Measurements from ENCODE around the gene NFKBIE. TPM values are rescaled to one million over a fixed set of nuclear protein-coding genes. Genes with fewer than 3 reads are reported as not detected.

NFKBIE gene
- total and polyA plus RNA-seq, 2 experiments from 2014 or later: 14.6 to 25.9 TPM

GRCh38 chr6:44217332-44218143, 47.8 kb downstream of the NFKBIE start:
- Histone ChIP-seq H3K27me3 (ENCODE audit: insufficient read depth) (no peaks in the 10 kb centered on the region), H4K20me1 (replicated peaks; ENCODE audit: insufficient read depth) (no peaks in the 10 kb centered on the region), H2AFZ (no peak overlapping the region), H3K79me2 (replicated peaks; ENCODE audit: insufficient read depth) (0 out of 2 replicates have a peak, but pooled peaks cover 5% of the 10 kb centered on the region), H3K4me3 (peak overlapping the region; percentile 61), H3K27ac (ENCODE audit: low read depth) (peak overlapping the region; percentile 100; the same call in 1 of the 2 replicates), H3K36me3 (ENCODE audit: insufficient read depth) (no peaks in the 10 kb centered on the region), H3K4me1 (ENCODE audit: insufficient read depth) (peaks cover 43% of the 10 kb centered on the region), H3K4me2 (peak overlapping the region; percentile 89), H3K9me2 (ENCODE audit: insufficient read depth) (no peaks in the 10 kb centered on the region), H3F3A (replicated peaks; ENCODE audit: low read depth) (peaks cover 35% of the 10 kb centered on the region)
- Mint-ChIP-seq H3K27me3 (ENCODE audit: insufficient read depth, low read depth, poor library complexity) (peaks cover 13% of the 10 kb centered on the region), H3K4me1 (peaks cover 48% of the 10 kb centered on the region), H3K27ac (peak overlapping the region; percentile 99), H3K9me3 (no peaks in the 10 kb centered on the region), H3K36me3 (ENCODE audit: low read depth) (peaks cover 3% of the 10 kb centered on the region; the same call in 1 of the 3 replicates), H3K4me3 (peak overlapping the region; percentile 82)
- ATAC-seq (peak; percentile 10), DNase-seq (ENCODE audit: low spot score) (peak; percentile 56)
- no peak for TF ChIP-seq EZH2phosphoT487 (IDR thresholded peaks at IDR 0.05; ENCODE audit: unreplicated experiment)
- no peak for TF ChIP-seq STAT1 (IDR thresholded peaks at IDR 0.05; ENCODE audit: unreplicated experiment)
- no peak for TF ChIP-seq EZH2 (IDR thresholded peaks at IDR 0.05; ENCODE audit: low read depth, unreplicated experiment)
- no peak for TF ChIP-seq POLR2AphosphoS5 (IDR thresholded peaks at IDR 0.05; ENCODE audit: low read depth)
- TF ChIP-seq NANOG (IDR thresholded peaks at IDR 0.05; ENCODE audit: borderline replicate concordance): no peak
- TF ChIP-seq ZNF114 (CRISPR knock-in tag; IDR thresholded peaks at IDR 0.05): no peak
- TF ChIP-seq REST (IDR thresholded peaks at IDR 0.05; ENCODE audit: unreplicated experiment): no peak

GRCh38 chr6:44216677-44217331, 48.5 kb downstream of the NFKBIE start, which contains the start of gene MYMX:
TSS of gene MYMX (plus strand) at chr6:44216926. CDS start at chr6:44217472, 546 bp downstream.
- Histone ChIP-seq H3K9me2 (ENCODE audit: insufficient read depth) (no peaks in the 10 kb centered on the region), H3K4me2 (peak within 1 kb of the TSS; percentile 89), H4K20me1 (replicated peaks; ENCODE audit: insufficient read depth) (no peaks in the 10 kb centered on the region), H3F3A (replicated peaks; ENCODE audit: low read depth) (peaks cover 31% of the 10 kb centered on the region), H2AFZ (peak within 1 kb of the TSS; percentile 25; the same call in 1 of the 2 replicates), H3K4me1 (ENCODE audit: insufficient read depth) (peaks cover 37% of the 10 kb centered on the region), H3K4me3 (peak within 1 kb of the TSS; percentile 61), H3K27me3 (ENCODE audit: insufficient read depth) (no peaks in the 10 kb centered on the region), H3K36me3 (ENCODE audit: insufficient read depth) (no peaks in the 10 kb centered on the region), H3K79me2 (replicated peaks; ENCODE audit: insufficient read depth) (0 out of 2 replicates have a peak, but pooled peaks cover 5% of the 10 kb centered on the region), H3K27ac (ENCODE audit: low read depth) (no peak within 1 kb of the TSS; the same call in 1 of the 2 replicates)
- Mint-ChIP-seq H3K4me3 (peak within 1 kb of the TSS; percentile 82), H3K27me3 (ENCODE audit: insufficient read depth, low read depth, poor library complexity) (peaks cover 16% of the 10 kb centered on the region), H3K9me3 (no peaks in the 10 kb centered on the region), H3K27ac (peak within 1 kb of the TSS; percentile 76), H3K36me3 (ENCODE audit: low read depth) (peaks cover 3% of the 10 kb centered on the region; the same call in 1 of the 3 replicates), H3K4me1 (peaks cover 41% of the 10 kb centered on the region)
- TF ChIP-seq EZH2 (IDR thresholded peaks at IDR 0.05; ENCODE audit: low read depth, unreplicated experiment) (no peak), ETS1 (IDR thresholded peaks at IDR 0.05) (no peak), EZH2phosphoT487 (IDR thresholded peaks at IDR 0.05; ENCODE audit: unreplicated experiment) (no peak), CTCF (conservative IDR thresholded peaks at IDR 0.05; ENCODE audit: low read depth in 2 of 2) (no peak), POLR2AphosphoS5 (IDR thresholded peaks at IDR 0.05; ENCODE audit: low read depth) (peak; percentile 73), NANOG (IDR thresholded peaks at IDR 0.05; ENCODE audit: borderline replicate concordance) (no peak)
- ATAC-seq (peak; percentile 55), DNase-seq (ENCODE audit: low spot score) (peak; percentile 81)

Measured in GM23338 (cell line).